Measurements from ENCODE around the gene SHPK. TPM values are rescaled to one million over a fixed set of nuclear protein-coding genes. Genes with fewer than 3 reads are reported as not detected.

The SHPK gene
- total and polyA plus RNA-seq, 2 of the 4 experiments (the other 2 are of a cell fraction) = 11.1 to 14.3 TPM

DNA sequence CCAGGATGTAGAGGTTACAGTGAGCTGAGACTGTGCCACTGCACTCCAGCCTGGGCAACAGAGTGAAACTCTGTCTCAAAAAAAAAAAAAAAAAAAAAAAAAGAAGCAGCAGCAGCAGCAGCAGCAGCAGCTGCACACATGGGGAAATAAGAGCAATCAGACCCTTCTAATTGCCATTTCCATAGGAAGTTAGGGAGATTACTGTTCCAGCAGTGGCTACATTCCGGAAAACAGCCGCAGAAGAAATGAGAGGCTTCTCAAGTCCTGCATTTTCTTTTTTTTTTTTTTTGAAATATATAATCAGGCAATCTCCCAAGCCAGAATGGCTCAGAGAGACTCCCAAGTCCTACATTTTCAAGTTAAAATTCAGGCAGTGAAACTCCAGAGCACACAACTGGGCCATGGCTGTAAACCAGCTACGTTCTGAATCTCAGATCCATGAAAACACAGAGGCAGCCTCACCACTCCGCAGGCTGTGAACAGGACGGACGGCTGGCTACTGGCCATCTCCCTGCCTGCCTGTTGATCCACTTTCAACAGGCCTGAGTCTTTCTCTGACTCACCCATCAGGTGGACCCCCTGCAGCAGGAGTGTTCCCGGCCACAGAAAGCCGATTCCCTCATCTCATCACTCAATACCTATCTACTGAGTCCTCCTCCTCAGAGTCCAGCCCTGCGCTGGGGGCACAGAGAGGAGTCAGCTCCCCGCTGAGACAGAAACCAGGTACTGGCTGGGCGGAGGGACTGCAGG lies 41.8 kb downstream of the SHPK start:
- no peak overlapping the region for H3K14ac ChIP-seq (replicated peaks; ENCODE audit: low read depth, low read length)

More for the DNA sequence above, 41.8 kb downstream of the SHPK start:
- Histone ChIP-seq H2AK5ac (ENCODE audit: low read depth, low read length) (no peak overlapping the region), H3K79me1 (ENCODE audit: low read depth in 1 of 2, low read length in 2 of 2) (no peaks in the 10 kb centered on the region), H3K56ac (ENCODE audit: extremely low read depth, insufficient read depth, low read length) (no peak overlapping the region), H2BK15ac (ENCODE audit: low read depth, low read length) (no peak overlapping the region), H3K4ac (ENCODE audit: low read depth, low read length) (no peak overlapping the region), H2BK20ac (ENCODE audit: low read depth, low read length) (no peak overlapping the region), H2BK120ac (ENCODE audit: low read depth, low read length) (no peak overlapping the region), H3K23ac (ENCODE audit: low read depth, low read length) (no peak overlapping the region), H2BK5ac (ENCODE audit: low read depth, low read length, poor library complexity, severe bottlenecking) (no peak overlapping the region), H4K91ac (ENCODE audit: insufficient read depth, low read depth, low read length) (no peak overlapping the region), H3K18ac (ENCODE audit: low read depth, low read length) (no peak overlapping the region), H3K27me3 (ENCODE audit: control insufficient read depth, insufficient read depth, low read length) (no peaks in the 10 kb centered on the region), H3K4me3 (ENCODE audit: insufficient read depth, low read depth, low read length) (no peak overlapping the region), H2AK9ac (replicated peaks; ENCODE audit: low read depth, low read length, poor library complexity) (no peak overlapping the region), H2AFZ (replicated peaks; ENCODE audit: low read length, poor library complexity) (peak overlapping the region; percentile 77), H3K9me3 (ENCODE audit: control insufficient read depth, insufficient read depth, low read length) (no peaks in the 10 kb centered on the region), H4K5ac (ENCODE audit: low read depth, low read length) (no peak overlapping the region), H3K4me2 (ENCODE audit: low read depth, low read length) (no peak overlapping the region), H3K27ac (ENCODE audit: insufficient read depth, low read length) (no peak overlapping the region), H4K8ac (ENCODE audit: low read depth in 2 of 2, low read length in 2 of 2) (0 out of 4 replicates have a peak overlapping the region, but pooled peaks of 1 of the 2 experiments have one; percentile 58), H4K20me1 (ENCODE audit: insufficient read depth, low read length) (no peaks in the 10 kb centered on the region), H3K9ac (ENCODE audit: low read depth, low read length) (no peak overlapping the region), H3K4me1 (ENCODE audit: control insufficient read depth, insufficient read depth, low read length) (peaks cover 2% of the 10 kb centered on the region; the same call in 1 of the 2 replicates), H3K36me3 (ENCODE audit: control insufficient read depth, insufficient read depth, low read length) (peaks cover 2% of the 10 kb centered on the region; the same call in 1 of the 2 replicates), H3K9me1 (ENCODE audit: insufficient read depth, low read length) (no peaks in the 10 kb centered on the region; the same call in 1 of the 2 replicates)
- DNase-seq (peak; percentile 84), ATAC-seq (ENCODE audit: low read depth) (peak; percentile 75)
- intact Hi-C loops (cut with micrococcal nuclease) = no loop called here
- in situ Hi-C loops (cut with MboI; ENCODE audit: low sequenced_read_pairs) = no loop called here
- no TSS peak for BruUV-seq (replicated peaks)
- dilution Hi-C loops (cut with HindIII; ENCODE audit: low sequenced_read_pairs, unreplicated experiment) = no loop called here
- ChIA-PET CTCF (no interaction called here), POLR2A (ENCODE audit: unreplicated experiment) (no interaction called here)
- WGBS, 2 experiments (ENCODE audit: extremely low coverage in 2 of 2, insufficient read length in 1 of 2) = 60% methylated on average over 5 of the region's 11 CpGs; no CpG with 5 or more reads in 1 of the 2 experiments
- TF ChIP-seq MAZ (IDR thresholded peaks at IDR 0.05; ENCODE audit: borderline replicate concordance, low read depth, low read length) (peak; percentile 46; the same call in 1 of the 2 replicates), FOS (IDR thresholded peaks at IDR 0.05; ENCODE audit: low read depth, low read length) (0 out of 2 replicates have a peak, but pooled peaks have one; percentile 34), RAD21 (IDR thresholded peaks at IDR 0.05; ENCODE audit: low read length) (no peak)
- TF ChIP-seq, protein P1, sequence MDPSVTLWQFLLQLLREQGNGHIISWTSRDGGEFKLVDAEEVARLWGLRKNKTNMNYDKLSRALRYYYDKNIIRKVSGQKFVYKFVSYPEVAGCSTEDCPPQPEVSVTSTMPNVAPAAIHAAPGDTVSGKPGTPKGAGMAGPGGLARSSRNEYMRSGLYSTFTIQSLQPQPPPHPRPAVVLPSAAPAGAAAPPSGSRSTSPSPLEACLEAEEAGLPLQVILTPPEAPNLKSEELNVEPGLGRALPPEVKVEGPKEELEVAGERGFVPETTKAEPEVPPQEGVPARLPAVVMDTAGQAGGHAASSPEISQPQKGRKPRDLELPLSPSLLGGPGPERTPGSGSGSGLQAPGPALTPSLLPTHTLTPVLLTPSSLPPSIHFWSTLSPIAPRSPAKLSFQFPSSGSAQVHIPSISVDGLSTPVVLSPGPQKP (IDR thresholded peaks at IDR 0.05; ENCODE audit: borderline replicate concordance, low read depth, low read length) = no peak
